Neural cell (in vitro differentiated cells): ENCODE measurements around the gene IFNA13. TPM values are rescaled to one million over a fixed set of nuclear protein-coding genes. Genes with fewer than 3 reads are reported as not detected.

Experiments used
- H2AFZ ChIP-seq: fragments of 200-600, 300-800 bp; sonication (generic), shearing (Covaris generic); 2 replicates; pipeline ENCODE4 v1.6.0; 2014; ENCODE audit warnings: low read depth, mild to moderate bottlenecking, antibody characterized with exemption, low read length, moderate library complexity
- H3F3A ChIP-seq: fragments of 200-600 bp; shearing (Covaris generic); 2 replicates; pipeline ENCODE4 v1.6.1; 2016; ENCODE audit warnings: mild to moderate bottlenecking, moderate library complexity, mixed read lengths, antibody characterized with exemption, low read length; ENCODE audit not compliant: insufficient read depth, poor library complexity, severe bottlenecking
- H3K27ac ChIP-seq: fragments of 200-600, 300-800 bp; sonication (generic), shearing (Covaris generic); 2 replicates; pipeline ENCODE4 v1.5.1; 2014; ENCODE audit warnings: mild to moderate bottlenecking, low read length, moderate library complexity
- H3K27me3 ChIP-seq: fragments of 300-800, 200-600 bp; sonication (generic), shearing (Covaris generic); 2 replicates; pipeline ENCODE4 v1.6.0; 2014; ENCODE audit warnings: mild to moderate bottlenecking, low read depth, low read length, moderate library complexity; ENCODE audit not compliant: insufficient read depth
- H3K36me3 ChIP-seq: fragments of 300-800, 200-600 bp; sonication (generic), shearing (Covaris generic); 2 replicates; pipeline ENCODE4 v1.5.1; 2014; ENCODE audit warnings: mild to moderate bottlenecking, antibody characterized with exemption, low read length, moderate library complexity; ENCODE audit not compliant: insufficient read depth
- H3K4me2 ChIP-seq: fragments of 300-800, 200-600 bp; sonication (generic), shearing (Covaris generic); 2 replicates; pipeline ENCODE4 v1.6.0; 2014; ENCODE audit warnings: mild to moderate bottlenecking, low read length
- H3K4me3 ChIP-seq: fragments of 300-800, 200-600 bp; sonication (generic), shearing (Covaris generic); 2 replicates; pipeline ENCODE4 v1.5.1; 2014; ENCODE audit warnings: mild to moderate bottlenecking, low read length, moderate library complexity
- H3K79me2 ChIP-seq: fragments of 200-600 bp; shearing (Covaris generic); replicated peaks from 2 replicates; pipeline ENCODE4 v1.6.0; 2014; ENCODE audit warnings: mild to moderate bottlenecking, low read length, moderate library complexity; ENCODE audit not compliant: insufficient read depth
- H3K9ac ChIP-seq: fragments of 300-800, 200-600 bp; sonication (generic), shearing (Covaris generic); 2 replicates; pipeline ENCODE4 v1.6.1; 2016; ENCODE audit warnings: mild to moderate bottlenecking, low read length, mixed read lengths
- H3K9me2 ChIP-seq: fragments of 200-600 bp; shearing (Covaris generic); 2 replicates; pipeline ENCODE4 v1.6.1; 2016; ENCODE audit warnings: mild to moderate bottlenecking, low read length, mixed read lengths; ENCODE audit not compliant: insufficient read depth
- H3K9me3 ChIP-seq: fragments of 200-600, 300-800 bp; sonication (generic), shearing (Covaris generic); 2 replicates; pipeline ENCODE4 v1.6.1; 2016; ENCODE audit warnings: mild to moderate bottlenecking, mixed run types, low read length, moderate library complexity, mixed read lengths
- H4K20me1 ChIP-seq: fragments of 200-600 bp; shearing (Covaris generic); 2 replicates; pipeline ENCODE4 v1.6.1; 2016; ENCODE audit warnings: mild to moderate bottlenecking, mixed run types; ENCODE audit not compliant: insufficient read depth
- CTCF ChIP-seq: fragments of 450-650 bp; IDR thresholded peaks from 2 replicates; pipeline ENCODE4 v1.5.1; 2014; ENCODE audit warnings: antibody characterized with exemption, mild to moderate bottlenecking, moderate library complexity; ENCODE audit not compliant: poor library complexity, severe bottlenecking
- EP300 ChIP-seq: fragments of 450-650 bp; conservative IDR thresholded peaks from 2 replicates; pipeline ENCODE4 v1.6.1; 2014; ENCODE audit warnings: antibody characterized with exemption, mild to moderate bottlenecking, moderate library complexity; ENCODE audit not compliant: poor library complexity, severe bottlenecking
- EZH2 ChIP-seq: fragments of 200-600, 300-800 bp; shearing (Covaris generic), sonication (generic); IDR thresholded peaks from 2 replicates; pipeline ENCODE4 v1.6.1; 2014; ENCODE audit warnings: antibody characterized with exemption, low read length, borderline replicate concordance, mild to moderate bottlenecking; ENCODE audit not compliant: insufficient read depth, poor library complexity, severe bottlenecking
- MXI1 ChIP-seq: fragments of 450-650 bp; conservative IDR thresholded peaks from 2 replicates; pipeline ENCODE4 v1.6.1; 2014; ENCODE audit warnings: antibody characterized with exemption, mild to moderate bottlenecking; ENCODE audit not compliant: poor library complexity, severe bottlenecking
- POLR2AphosphoS5 ChIP-seq: IDR thresholded peaks from 2 replicates; pipeline ENCODE4 v1.6.1; 2012
- RAD21 ChIP-seq: fragments of 450-650 bp; conservative IDR thresholded peaks from 2 replicates; pipeline ENCODE4 v1.6.1; 2014; ENCODE audit warnings: antibody characterized with exemption, mild to moderate bottlenecking, moderate library complexity
- REST ChIP-seq: IDR thresholded peaks from 2 replicates; pipeline ENCODE4 v1.6.1; 2012; ENCODE audit warnings: borderline replicate concordance
- SMC3 ChIP-seq: fragments of 450-650 bp; conservative IDR thresholded peaks from 2 replicates; pipeline ENCODE4 v1.6.1; 2014; ENCODE audit warnings: antibody characterized with exemption, mild to moderate bottlenecking, moderate library complexity; ENCODE audit not compliant: poor library complexity
- TAF1 ChIP-seq: IDR thresholded peaks from 2 replicates; pipeline ENCODE4 v1.6.1; 2012; ENCODE audit warnings: low read depth
- polyA plus RNA-seq: library from polyadenylated mRNA; depleted of rRNA; stranded (reverse); fragments of >200 nt; gene quantifications from 2 replicates; pipeline ENCODE4 v1.2.3, GENCODE V29; 2014

Gene IFNA13
- polyA plus RNA-seq, 1 donor from 2014 or later: not detected

- H3K4me2 ChIP-seq: no peak overlapping the region
- no peak overlapping the region for H3K4me3 ChIP-seq
- H2AFZ ChIP-seq: no peak overlapping the region
- H3K9me3 ChIP-seq: no peaks in the 10 kb centered on the region
- H4K20me1 ChIP-seq: no peaks in the 10 kb centered on the region
- no peaks in the 10 kb centered on the region for H3K79me2 ChIP-seq
- no peaks in the 10 kb centered on the region for H3K36me3 ChIP-seq
- H3K27me3 ChIP-seq: no peaks in the 10 kb centered on the region
- TF ChIP-seq CTCF (no peak), MXI1 (no peak), REST (no peak), RAD21 (no peak), TAF1 (no peak), SMC3 (no peak), EZH2 (no peak), EP300 (no peak)
- no peak overlapping the region for H3K9ac ChIP-seq
- H3K9me2 ChIP-seq: no peaks in the 10 kb centered on the region
- no peaks in the 10 kb centered on the region for H3F3A ChIP-seq
- no peak overlapping the region for H3K27ac ChIP-seq
Measured at GRCh38 chr9:21414220-21414940, 46.5 kb upstream of the IFNA13 start.

- Histone ChIP-seq H3K79me2 (no peaks in the 10 kb centered on the region), H3K4me2 (no peak overlapping the region), H3K4me3 (no peak overlapping the region), H4K20me1 (no peaks in the 10 kb centered on the region), H3K9me2 (no peaks in the 10 kb centered on the region), H3K9ac (no peak overlapping the region), H3K36me3 (no peaks in the 10 kb centered on the region), H3K27ac (no peak overlapping the region), H3K27me3 (no peaks in the 10 kb centered on the region), H2AFZ (no peak overlapping the region), H3K9me3 (no peaks in the 10 kb centered on the region), H3F3A (no peaks in the 10 kb centered on the region)
- TF ChIP-seq TAF1 (no peak), SMC3 (no peak), EZH2 (no peak), POLR2AphosphoS5 (no peak), REST (no peak)
Measured at GRCh38 chr9:21413624-21414023, 45.8 kb upstream of the IFNA13 start.
